ENCODE data around the gene TSHR. TPM values are rescaled to one million over a fixed set of nuclear protein-coding genes. Genes with fewer than 3 reads are reported as not detected.

Gene TSHR
- total and polyA plus RNA-seq, 8 donors = 0.15 to 0.75 (median 0.33) TPM

DNA sequence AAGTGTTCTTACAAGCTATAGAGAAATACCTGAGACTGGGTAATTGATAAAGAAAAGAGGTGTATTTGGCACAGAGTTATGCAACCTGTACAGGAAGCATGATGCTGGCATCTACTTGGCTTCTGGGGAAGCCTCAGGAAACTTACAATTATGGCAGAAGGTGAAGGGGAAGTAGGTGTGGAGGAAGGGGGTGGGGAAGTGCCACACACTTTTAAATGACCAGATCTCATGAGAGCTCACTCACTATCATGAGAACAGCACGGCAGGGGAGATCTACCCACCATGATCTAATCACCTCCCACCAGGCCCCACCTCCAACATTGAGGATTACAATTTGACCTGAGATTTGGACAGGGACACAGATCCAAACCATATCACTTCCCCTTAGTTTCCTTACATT is 32.8 kb downstream of the TSHR start:
- ATAC-seq = no peak
- Histone ChIP-seq H3K36me3 (no peaks in the 10 kb centered on the region), H3K27me3 (peaks cover 0 to 17% of the 10 kb centered on the region in 2 donors), H3K9me3 (no peaks in the 10 kb centered on the region), H3K4me3 (no peak overlapping the region), H3K27ac (no peak overlapping the region), H3K4me1 (peaks cover 0 to 5% of the 10 kb centered on the region in 2 donors)
- DNase-seq = no peak
- intact Hi-C loops (cut with DNase I) = no loop called here
- TF ChIP-seq, protein P1, sequence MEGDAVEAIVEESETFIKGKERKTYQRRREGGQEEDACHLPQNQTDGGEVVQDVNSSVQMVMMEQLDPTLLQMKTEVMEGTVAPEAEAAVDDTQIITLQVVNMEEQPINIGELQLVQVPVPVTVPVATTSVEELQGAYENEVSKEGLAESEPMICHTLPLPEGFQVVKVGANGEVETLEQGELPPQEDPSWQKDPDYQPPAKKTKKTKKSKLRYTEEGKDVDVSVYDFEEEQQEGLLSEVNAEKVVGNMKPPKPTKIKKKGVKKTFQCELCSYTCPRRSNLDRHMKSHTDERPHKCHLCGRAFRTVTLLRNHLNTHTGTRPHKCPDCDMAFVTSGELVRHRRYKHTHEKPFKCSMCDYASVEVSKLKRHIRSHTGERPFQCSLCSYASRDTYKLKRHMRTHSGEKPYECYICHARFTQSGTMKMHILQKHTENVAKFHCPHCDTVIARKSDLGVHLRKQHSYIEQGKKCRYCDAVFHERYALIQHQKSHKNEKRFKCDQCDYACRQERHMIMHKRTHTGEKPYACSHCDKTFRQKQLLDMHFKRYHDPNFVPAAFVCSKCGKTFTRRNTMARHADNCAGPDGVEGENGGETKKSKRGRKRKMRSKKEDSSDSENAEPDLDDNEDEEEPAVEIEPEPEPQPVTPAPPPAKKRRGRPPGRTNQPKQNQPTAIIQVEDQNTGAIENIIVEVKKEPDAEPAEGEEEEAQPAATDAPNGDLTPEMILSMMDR (IDR thresholded peaks at IDR 0.05) = no peak

DNA sequence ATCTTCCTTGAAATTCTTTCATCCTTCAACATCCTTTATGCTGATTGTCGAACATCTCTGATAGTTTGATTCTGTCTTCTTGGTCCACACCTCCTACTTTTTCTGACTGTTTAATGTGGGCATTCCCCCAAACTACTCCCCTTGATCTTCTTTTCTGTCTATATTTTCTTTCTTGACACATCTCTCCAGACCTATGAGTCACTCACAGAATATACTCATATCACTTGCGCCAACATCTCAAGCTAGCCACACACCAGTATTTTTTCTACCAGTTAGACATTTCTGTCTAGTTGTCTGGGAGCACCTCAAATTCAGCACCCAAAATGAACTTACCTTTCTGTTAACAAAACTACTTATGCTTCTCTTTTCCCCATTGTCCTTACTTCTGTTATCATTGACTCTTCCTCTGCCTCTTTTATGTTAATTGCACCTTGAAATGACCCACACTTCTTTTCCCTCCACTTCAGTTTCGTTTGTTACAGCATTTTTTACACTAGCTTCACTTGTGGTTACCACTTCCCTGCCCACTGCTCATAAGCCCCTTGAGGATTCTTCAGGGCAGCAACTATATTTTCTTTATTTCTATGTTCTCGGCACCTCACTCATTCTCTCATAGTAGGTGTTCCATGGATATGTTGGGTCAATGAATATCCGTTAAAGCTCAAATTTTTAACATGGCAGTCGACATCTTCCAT is 33.5 kb downstream of the TSHR start:
- no peak overlapping the region for H3K4me3 ChIP-seq
- H3K36me3 ChIP-seq = no peaks in the 10 kb centered on the region
- peaks cover 0 to 5% of the 10 kb centered on the region in 2 donors for H3K4me1 ChIP-seq
- intact Hi-C loops (cut with DNase I) = no loop called here
- no peaks in the 10 kb centered on the region for H3K9me3 ChIP-seq
- H3K27me3 ChIP-seq = peaks cover 0 to 17% of the 10 kb centered on the region in 2 donors
- no peak overlapping the region for H3K27ac ChIP-seq
- DNase-seq (no peak), ATAC-seq (no peak)
- TF ChIP-seq, protein P1 (IDR thresholded peaks at IDR 0.05) = no peak

DNA sequence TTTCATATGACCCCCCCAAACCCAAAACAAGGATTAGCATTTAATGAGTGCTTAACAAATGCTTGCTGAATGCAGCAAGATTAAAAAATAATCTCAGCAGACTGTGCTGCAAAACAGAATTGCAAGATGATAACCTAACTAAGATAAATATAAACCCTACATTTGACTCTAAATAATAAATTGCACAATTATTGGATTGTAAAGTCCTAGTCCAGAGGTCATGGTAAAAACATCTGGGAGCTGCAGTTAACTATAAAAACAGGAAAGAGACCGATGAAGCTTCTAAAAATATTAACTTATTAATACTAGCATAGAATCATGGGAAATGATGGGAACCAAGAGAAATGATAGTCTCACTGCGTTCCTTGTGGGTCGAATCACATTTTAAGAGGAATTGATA is 37.2 kb downstream of the TSHR start:
- Histone ChIP-seq H3K36me3 (no peaks in the 10 kb centered on the region), H3K27ac (no peak overlapping the region), H3K9me3 (no peaks in the 10 kb centered on the region), H3K4me3 (no peak overlapping the region), H3K4me1 (peaks cover 0 to 13% of the 10 kb centered on the region in 2 donors), H3K27me3 (peaks cover 0 to 9% of the 10 kb centered on the region in 2 donors)
- DNase-seq (no peak), ATAC-seq (no peak)
- TF ChIP-seq, protein P1 (IDR thresholded peaks at IDR 0.05) = no peak
- intact Hi-C loops (cut with DNase I) = no loop called here

DNA sequence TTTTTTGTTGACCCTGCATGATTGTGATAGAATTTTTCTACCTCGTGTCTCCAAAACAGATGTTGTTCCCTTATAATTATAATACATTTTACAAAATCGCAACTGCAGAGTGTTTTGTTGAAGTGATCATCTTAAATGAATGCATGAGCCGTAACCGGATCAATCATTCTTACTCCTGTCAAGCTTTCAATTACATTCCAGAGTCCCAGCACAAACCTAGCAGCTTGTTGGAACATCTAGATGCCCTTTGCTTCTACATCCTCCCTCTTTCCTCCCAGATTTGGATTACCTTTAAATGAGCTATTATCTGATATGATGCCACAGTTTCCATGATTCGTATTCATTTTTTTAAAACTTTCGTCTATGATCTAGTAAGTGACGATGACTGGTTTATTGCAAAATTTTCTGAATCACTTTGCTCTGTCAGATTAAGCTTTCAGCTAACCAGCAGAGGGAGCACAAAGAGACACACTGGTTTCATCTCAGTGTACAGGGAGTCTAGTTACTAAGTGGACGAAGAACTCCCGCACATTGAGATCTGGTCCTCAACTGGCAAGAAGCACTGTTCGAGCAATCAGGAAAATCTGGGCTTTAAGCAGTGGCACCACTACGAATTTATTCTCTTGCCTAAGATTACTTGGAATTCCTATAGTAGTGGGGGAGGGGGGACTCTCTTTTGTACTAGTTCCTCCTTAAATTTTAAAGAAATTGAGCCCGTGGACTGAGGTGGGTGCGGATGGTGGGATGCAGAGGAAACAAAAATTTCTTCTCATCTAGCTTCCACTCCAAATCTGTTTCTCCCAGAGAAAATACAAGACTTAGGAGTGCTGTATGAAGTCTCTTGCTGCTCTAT is 40.9 kb downstream of the TSHR start:
- peak in 2 of 4 donors; percentile 17 to 65 for DNase-seq
- Histone ChIP-seq H3K4me3 (no peak overlapping the region), H3K27me3 (no peaks in the 10 kb centered on the region), H3K9me3 (no peaks in the 10 kb centered on the region), H3K4me1 (peaks cover 0 to 10% of the 10 kb centered on the region in 2 donors), H3K36me3 (no peaks in the 10 kb centered on the region), H3K27ac (no peak overlapping the region)
- TF ChIP-seq, protein P1 (IDR thresholded peaks at IDR 0.05) = peak; percentile 51 to 57
- ATAC-seq = peak; percentile 98
- intact Hi-C loops (cut with DNase I) = loop anchor here in 1 of 2 donors (5.0 kb wide), 1 partner anchor 166 kb away; no protein-coding TSS in a partner anchor

DNA sequence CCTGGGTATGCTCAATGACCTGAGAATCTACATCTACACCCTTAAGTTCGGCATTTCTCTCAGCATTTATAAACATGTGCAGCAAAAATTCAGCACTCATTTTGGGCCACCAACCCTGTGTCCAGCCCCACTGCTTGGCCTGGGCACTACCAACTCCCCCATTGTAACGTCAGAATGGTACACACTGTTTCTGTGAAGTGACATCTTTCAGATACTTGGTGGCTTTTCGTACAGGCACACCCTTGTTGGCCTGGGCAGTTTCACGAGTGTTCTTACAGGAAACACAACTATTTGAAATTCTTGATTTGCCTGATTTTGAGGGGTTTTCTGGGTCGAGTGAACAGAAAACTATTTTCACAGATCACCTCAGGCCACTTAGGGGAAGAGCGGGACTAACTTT is 46.0 kb downstream of the TSHR start:
- H3K27me3 ChIP-seq = no peaks in the 10 kb centered on the region
- intact Hi-C loops (cut with DNase I) = no loop called here
- no peak for ATAC-seq
- no peaks in the 10 kb centered on the region for H3K9me3 ChIP-seq
- TF ChIP-seq, protein P1 (IDR thresholded peaks at IDR 0.05) = no peak
- no peak for DNase-seq
- no peak overlapping the region for H3K4me3 ChIP-seq
- no peak overlapping the region for H3K27ac ChIP-seq
- H3K4me1 ChIP-seq = peaks cover 0 to 3% of the 10 kb centered on the region in 2 donors
- H3K36me3 ChIP-seq = no peaks in the 10 kb centered on the region
